CD8-positive, alpha-beta T cell (primary cell): ENCODE data around the gene KRT12. TPM values are rescaled to one million over a fixed set of nuclear protein-coding genes. Genes with fewer than 3 reads are reported as not detected.

Experiments
- total RNA-seq, 46 experiments: library from RNA in 2 of 46; stranded (reverse) in 2 of 46; gene quantifications; one replicate each; pipeline ENCODE4 v1.2.3 and lab custom pipeline; 2021 to 2026

The KRT12 gene
- total RNA-seq, 2 experiments from 2014 or later: not detected

Other genes with a start within 250 kb of the KRT12 start
- gene SMARCE1, start 219.4 kb downstream of the KRT12 start, total RNA-seq: 10 to 100 TPM; 64.8 to 74.9 TPM
- gene KRT222, start 202.0 kb downstream of the KRT12 start, total RNA-seq: not detected
- not detected for gene KRT24, start 163.5 kb downstream of the KRT12 start, total RNA-seq
- not detected for gene KRT25, start 111.9 kb downstream of the KRT12 start, total RNA-seq
- gene KRT26, start 95.0 kb downstream of the KRT12 start, total RNA-seq: not detected
- not detected for gene KRT27, start 84.7 kb downstream of the KRT12 start, total RNA-seq
- not detected for gene KRT28, start 67.3 kb downstream of the KRT12 start, total RNA-seq
- 10 to 100 TPM; 43.3 to 54.4 TPM for gene KRT10, start 44.6 kb downstream of the KRT12 start, total RNA-seq
- not detected for gene KRT20, start 18.0 kb upstream of the KRT12 start, total RNA-seq
- gene KRT23, start 70.4 kb upstream of the KRT12 start, total RNA-seq: not detected
- gene KRT39, start 99.7 kb upstream of the KRT12 start, total RNA-seq: not detected
- gene KRT40, start 117.1 kb upstream of the KRT12 start, total RNA-seq: not detected
- not detected for gene KRTAP3-3, start 126.9 kb upstream of the KRT12 start, total RNA-seq
- not detected for gene KRTAP3-2, start 132.7 kb upstream of the KRT12 start, total RNA-seq
- gene KRTAP3-1, start 141.9 kb upstream of the KRT12 start, total RNA-seq: not detected
- not detected for gene KRTAP1-5, start 160.0 kb upstream of the KRT12 start, total RNA-seq
- gene KRTAP1-4, start 163.0 kb upstream of the KRT12 start, total RNA-seq: not detected
- gene KRTAP1-3, start 167.7 kb upstream of the KRT12 start, total RNA-seq: not detected
- not detected for gene KRTAP1-1, start 174.2 kb upstream of the KRT12 start, total RNA-seq
- not detected for gene KRTAP2-1, start 180.1 kb upstream of the KRT12 start, total RNA-seq
- gene KRTAP2-2, start 188.0 kb upstream of the KRT12 start, total RNA-seq: not detected
- gene KRTAP2-3, start 192.9 kb upstream of the KRT12 start, total RNA-seq: not detected
- gene KRTAP2-4, start 198.7 kb upstream of the KRT12 start, total RNA-seq: not detected
- not detected for gene KRTAP4-7, start 216.9 kb upstream of the KRT12 start, total RNA-seq
- gene KRTAP4-8, start 230.9 kb upstream of the KRT12 start, total RNA-seq: not detected
- not detected for gene KRTAP4-16, start 235.0 kb upstream of the KRT12 start, total RNA-seq
- not detected for gene KRTAP4-9, start 238.2 kb upstream of the KRT12 start, total RNA-seq